HG03039 (cell line): ENCODE measurements around the gene SAMD14.

ENCODE experiments used
- ATAC-seq: cut with Tn5 transposase; IDR thresholded peaks from one replicate; pipeline ENCODE4 v1.9.1; 2021; ENCODE audit warnings: mild to moderate bottlenecking, moderate library complexity; ENCODE audit not compliant: unreplicated experiment

SAMD14 gene

DNA sequence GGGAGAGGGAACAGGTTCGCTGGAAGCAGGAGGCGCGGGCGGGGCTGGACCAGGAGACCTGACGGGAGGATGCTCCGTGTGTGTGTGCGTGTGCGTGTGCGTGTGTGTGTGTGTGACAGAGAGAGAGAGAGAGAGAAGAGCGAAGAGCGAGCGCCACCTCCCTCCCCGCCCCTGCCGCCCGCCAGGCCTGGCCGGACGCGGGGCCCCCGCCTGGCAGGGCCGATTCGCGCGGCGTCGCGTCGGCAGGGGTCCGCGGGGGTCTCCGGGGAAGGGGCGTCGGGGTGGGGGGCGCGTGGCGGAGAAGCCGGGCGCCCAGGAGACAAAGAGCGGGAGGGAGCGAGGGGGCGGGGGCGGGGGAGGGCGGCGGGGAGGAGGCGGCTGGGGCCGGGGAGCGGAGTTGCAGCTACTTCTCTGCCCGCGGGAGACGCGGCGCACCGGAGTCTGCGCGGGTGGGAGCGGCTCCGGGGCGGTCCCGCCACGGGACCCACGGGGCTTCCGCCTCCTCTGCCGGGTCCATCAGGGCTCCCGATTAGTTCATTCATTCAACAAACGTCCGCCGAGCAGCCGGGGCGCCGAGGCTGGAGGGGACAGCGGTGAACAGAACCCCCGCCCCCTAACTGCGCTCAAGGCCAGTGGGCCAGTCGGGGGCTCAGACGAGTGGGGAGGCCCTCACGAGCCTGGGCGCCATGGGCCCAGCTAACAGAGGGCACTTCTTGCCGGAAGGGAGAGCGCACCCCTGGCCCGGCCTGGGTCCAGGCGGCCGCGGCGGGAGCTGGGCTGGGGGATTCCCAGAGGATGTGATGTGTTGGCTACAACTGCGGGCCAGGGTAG lies at the start of gene SAMD14:
Gene SAMD14 (minus strand): TSS at position 433 of the 831 bp plus-strand sequence. CDS start 5,201 bp downstream, outside the sequence.
- ATAC-seq: no peak

DNA sequence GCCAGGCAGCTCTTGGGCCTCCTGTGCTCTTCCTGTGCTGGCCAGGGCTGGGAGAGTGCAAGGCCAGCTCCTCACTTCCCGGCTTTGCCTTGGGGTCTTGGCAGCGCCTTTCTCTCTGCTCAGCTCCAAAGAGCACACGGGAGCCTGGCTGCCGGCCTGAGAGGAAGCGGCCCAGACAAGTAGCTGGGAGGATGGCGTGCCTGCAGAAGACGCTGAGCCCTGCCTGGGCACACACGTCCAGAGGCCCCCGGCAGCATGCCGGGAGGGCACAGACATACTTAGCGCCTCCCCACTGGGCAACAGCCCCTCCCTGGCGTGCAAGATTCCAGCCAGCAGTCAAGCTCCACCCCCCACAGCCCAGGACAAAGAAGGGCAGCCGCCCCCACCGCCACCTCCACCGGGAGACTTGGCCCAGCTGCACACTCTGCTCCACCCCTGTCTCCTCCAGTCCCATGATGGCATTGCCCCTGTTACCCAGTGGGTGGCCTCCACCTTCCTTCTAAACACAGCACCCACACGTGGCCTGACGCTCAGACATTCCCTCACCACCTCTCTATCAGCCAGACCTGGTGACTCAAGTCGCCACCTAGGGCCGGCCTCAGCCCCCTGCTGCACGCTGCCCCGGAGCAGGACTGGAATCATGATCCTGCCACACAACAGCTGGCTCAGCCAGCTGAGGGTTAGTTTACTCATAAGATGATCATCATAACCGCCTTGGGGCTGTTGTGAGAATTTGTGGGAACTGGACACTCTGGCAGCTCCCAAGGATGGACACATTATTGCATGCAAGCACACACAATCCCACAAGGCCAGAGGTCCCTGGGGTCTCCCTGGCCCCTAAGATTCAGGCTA lies 48.2 kb upstream of the SAMD14 start:
- peak; percentile 44 for ATAC-seq

DNA sequence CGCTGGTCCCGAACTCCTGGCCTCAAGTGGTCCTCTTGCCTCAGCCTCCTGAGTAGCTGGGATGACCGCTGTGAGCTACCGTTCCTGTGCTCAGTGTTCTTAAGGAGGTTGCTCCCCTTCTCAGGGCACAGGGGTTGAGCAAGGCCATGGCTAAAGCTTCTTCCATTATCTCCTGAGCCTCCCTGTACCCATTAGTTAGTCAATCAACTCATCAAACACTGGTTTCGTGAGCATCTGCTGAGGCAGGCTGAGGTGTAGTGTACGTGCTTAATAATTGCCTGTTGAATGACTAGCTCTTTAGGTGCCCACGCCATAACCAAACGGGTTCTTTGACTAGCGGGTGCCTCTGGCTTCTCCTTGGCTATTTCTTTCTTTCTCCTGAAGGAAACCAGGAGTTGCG lies 47.5 kb upstream of the SAMD14 start:
- no peak for ATAC-seq

DNA sequence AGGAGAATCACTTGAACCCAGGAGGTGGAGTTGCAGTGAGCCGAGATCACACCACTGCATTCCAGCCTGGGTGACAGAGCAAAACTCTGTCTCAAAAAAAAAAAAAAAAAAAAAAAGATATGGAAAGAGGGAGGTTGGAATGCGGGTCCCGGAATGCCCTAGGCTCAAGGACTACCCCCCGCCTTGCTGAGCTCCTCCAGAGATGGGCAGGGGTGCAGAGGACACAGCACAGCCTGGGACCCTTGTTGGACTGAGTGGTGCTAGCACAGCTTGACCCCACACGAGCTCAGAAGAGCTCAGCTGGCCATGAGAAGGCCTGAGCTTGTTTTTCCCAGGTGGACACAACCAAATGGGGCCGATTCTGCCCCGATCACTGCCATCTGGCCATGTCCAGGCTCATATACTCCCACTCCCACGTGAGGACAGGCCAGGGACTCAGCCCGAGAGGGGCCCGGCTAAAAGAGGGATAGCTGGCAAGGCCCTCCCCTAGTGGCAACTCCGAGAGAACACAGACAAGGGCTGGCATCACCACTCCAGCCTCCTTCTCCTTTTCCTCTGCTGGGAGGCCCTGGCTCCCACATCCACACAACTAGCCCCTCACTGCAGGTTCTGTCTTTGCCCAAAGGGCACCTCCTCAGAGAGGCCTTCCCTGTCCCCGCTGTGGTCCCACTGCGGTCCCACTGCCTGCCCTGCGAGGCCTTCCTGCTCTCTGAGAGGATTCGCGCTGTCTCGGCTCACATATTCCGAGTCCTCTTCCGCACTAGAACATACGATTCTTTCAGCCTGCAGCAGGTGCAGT lies 46.8 kb upstream of the SAMD14 start:
- no peak for ATAC-seq

DNA sequence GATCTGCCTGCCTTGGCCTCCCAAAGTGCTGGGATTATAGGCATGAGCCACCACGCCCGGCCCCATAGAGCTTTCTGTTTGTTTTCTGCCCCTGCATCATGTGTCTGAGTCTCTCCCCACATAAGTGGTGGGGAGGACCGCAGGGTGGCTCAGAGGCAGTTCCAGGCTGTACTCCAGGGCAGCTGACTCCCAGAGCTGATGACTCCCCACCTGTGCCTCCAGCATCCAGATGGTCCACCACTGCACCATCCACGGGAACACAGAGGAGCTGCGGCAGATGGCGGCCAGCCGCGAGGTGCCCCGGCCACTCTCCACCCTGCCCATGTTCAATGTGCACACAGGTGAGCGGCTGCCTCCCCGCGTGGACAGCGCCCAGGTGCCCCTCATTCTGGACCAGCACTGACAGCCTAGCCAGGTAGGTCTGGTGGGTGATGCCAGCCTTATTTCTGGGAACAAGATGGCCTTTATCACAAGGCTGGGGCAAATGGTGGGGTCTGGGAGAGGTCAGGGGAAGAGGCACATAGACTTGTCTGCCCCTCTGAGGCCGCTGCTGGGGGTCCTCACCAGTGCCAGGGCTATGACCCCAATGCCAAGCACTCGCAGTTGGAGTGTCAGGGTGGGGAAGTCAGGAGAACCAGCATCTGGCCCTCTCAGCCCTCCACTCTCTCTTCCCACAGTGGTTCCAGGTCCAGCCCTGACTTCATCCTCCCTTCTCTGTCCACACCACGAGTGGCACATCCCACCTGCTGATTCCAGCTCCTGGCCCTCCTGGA lies 45.3 kb upstream of the SAMD14 start:
- no peak for ATAC-seq

DNA sequence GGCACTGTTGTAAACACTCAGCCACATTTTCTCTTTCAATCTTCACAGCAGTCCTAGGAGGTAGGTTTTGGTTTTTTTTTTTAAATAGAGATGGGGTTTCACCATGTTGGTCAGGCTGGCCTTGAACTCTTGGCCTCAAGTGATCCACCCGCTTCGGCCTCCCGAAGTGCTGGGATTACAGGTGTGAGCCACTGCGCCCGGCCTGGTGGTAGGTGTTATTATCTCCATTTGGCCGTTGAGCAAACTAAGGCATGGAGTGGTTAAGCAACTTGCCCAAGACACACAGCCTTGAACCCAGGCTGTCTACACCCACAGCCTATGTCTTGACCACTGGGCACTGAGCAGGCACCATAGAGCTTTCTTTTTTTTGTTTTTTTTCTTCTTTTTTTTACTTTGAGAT lies 44.5 kb upstream of the SAMD14 start:
- ATAC-seq: no peak

DNA sequence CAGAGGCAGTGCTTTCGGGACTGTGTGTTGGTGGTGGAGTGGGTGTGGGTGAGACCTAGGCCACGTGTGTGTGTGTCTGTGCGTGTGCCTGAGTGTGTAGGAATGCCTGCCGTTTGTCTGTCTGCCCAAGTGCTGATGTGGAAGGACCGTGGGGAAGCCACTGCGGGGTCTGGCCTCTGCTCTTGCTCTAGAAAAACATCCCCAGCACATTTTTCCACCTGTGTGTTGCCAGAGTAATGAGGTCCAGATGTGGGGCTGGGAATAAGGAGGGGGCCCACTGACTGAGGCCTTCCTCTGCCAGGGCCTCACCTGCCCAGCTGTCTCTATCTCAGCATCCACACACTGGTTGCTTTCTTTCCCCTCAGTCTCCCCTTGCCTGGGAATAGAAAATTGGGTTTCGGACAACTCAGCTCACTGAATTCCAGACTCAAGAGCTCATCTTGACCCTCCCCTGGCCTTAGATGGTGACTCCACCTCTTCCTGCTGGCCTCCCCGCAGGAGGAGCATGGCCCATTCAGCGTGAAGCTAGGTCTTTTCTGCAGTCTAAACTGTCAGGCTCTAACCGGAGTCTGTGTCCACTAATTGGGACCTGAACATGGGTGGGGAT lies 43.5 kb upstream of the SAMD14 start:
- no peak for ATAC-seq

DNA sequence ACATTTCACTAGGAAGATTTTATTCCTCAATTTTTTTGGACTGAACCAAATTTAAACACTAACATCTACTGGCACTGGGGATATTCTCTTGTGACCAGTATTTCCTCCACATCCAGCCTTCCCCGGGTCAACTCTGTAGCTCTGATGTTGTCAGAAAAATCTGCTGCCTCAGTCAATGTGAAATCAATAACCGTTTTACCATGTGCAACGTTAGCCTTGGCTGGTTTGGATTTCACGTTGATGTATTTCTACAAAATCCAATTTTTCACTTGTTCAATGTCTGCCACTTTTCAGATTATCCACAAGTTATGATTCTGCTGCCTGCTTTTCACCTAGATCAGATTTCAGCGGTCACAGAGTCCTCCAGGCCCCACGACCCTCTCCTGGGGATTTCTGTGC lies 43.0 kb upstream of the SAMD14 start:
- no peak for ATAC-seq

DNA sequence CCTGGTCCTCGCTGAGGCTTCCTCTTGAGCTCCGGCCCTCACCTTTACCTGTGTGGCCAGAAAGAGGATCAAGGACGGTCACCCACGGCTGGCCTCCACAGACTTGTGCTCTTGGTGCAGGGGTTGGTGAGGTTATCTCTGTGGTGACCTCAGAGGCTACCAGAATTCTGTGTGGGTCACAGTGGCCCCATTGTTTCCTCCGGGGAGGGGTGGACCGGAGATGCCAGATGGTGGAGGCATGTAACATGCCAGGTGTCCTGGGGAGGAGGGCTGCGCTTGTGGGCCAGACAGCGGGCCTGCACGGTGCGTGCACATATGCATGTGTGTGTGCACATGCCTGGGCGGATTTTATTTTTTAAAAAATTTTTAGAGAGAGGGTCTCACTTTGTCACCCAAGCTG lies 42.2 kb upstream of the SAMD14 start:
- no peak for ATAC-seq

DNA sequence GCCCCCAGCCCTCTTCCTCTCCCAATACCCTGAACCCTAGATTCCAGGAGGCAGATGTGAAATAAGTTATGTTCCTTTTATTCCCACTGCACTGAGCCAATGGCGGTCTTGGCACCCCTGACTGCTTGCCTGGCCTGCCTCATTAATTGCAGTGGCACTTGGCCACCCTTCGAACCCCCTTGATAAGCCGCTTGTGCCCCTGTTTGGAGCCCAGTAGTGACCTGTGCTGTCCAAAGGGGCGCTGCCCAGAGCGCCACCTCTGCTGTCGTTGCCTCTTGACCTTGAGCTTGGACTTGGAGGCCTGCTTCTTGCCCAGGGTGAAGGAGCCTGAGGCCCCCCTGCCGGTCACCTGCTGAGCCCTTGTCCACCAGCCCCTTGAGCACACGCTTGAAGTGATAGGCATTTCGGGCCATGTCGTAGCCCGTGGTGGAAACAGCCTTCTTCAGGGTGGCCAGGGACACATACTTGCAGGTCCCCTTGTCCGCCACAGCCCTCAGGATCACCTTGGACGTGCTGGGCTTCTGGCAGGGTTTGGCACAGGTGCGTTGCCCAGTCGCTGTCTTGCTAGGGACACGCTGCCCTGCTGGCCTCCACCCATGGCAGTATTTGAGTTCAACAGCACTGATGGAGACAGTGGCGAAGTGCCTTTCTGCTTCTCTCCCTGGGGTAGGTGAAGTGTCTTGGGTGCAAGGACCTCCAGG lies 41.6 kb upstream of the SAMD14 start:
- ATAC-seq: no peak

DNA sequence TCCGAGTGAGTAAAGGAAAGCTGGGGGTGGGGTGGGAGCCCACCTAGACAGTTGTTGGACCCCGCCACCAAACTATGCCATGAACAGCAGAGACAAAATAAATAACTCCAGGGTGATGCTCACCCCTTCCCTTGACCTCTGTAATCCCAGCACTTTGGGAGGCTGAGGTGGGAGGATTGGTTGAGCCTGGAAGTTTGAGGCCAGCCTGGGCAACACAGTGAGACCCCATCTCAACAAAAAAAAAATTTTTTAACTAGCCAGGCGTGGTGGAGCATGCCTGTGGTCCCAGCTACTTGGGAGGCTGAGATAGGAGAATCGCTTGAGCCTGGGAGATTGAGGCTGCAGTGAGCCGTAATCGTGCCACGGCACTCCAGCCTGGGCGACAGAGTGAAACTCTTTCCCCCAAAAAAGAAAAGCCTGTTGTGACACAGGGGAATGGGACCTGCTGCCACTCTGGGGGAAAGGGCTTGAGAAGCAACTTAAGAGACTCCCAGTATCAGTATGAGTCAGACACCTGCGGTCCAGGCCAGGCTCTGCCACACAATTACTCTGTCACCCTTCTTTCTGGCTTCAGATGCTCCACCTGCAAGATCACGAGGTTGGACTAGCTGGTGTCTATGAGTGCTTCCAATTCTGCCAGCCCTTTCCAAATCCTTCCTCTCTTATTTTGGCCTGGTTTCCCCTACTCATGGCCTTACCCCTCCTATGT lies 40.9 kb upstream of the SAMD14 start:
- peak; percentile 43 for ATAC-seq

DNA sequence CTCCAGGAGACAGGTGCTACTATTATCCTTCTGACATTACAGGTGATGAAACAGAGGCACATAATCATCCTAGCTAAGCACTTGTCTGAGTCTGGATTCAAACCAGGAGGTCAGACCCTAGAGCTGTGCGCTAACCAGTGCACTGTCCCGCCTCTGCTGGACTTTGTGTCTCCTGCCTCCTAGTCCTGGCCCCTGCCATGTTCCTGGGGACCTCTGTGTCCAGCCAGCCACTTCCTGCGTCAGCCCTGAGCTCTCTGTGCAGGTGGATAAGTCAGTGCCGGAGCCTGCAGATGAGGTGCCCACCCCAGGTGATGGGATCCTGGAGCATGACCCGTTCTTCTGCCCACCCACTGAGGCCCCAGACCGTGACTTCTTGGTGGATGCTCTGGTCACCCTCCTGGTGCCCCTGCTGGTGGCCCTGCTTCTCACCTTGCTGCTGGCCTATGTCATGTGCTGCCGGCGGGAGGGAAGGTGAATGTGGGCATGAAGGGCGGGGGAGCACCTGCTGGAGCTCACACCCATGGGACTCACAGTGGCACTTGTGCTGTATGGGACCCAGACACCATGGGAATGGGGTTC lies 40.0 kb upstream of the SAMD14 start:
- no peak for ATAC-seq

DNA sequence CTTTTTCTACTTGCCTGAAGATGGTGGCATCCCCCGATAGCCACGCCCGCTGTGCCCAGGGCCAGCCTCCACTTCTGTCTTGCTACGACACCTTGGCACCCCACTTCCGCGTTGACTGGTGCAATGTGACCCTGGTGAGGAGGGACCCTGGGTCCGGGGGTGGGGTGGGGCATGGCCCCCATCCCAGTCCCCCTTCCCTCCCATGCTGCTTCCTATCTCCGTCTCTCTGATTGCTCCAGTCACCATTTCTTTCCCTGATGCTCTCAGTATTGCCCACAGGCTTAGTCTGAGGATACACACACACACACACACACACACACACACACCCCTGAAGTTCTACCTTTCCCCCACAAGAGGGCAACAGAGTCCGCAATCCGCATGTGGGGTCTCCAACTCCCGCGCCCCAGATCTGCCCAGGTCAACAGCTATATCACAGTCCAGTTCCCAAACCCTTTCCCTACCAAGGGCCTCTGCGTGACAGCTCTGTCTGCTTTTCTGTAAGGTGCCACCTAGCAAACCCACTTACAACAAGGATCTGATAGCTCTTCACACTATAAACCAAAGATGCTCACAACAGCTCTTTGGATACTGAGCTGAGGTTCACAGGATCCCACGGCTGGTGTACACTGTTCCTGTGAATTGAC lies 39.3 kb upstream of the SAMD14 start:
- ATAC-seq: no peak

DNA sequence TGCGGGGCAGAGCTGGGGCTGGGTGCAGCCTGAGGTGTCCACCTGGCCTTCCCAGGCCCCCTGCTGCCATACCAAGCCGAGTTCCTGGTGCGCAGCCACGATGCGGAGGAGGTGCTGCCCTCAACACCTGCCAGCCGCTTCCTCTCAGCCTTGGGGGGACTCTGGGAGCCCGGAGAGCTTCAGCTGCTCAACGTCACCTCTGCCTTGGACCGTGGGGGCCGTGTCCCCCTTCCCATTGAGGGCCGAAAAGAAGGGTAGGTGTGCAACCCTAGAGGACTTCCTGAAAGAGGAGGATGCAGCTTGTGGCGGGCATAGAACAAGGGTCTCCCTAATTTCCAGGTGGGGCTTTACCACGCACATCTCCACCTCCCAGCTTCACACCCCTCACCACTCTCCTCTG lies 38.4 kb upstream of the SAMD14 start:
- no peak for ATAC-seq

DNA sequence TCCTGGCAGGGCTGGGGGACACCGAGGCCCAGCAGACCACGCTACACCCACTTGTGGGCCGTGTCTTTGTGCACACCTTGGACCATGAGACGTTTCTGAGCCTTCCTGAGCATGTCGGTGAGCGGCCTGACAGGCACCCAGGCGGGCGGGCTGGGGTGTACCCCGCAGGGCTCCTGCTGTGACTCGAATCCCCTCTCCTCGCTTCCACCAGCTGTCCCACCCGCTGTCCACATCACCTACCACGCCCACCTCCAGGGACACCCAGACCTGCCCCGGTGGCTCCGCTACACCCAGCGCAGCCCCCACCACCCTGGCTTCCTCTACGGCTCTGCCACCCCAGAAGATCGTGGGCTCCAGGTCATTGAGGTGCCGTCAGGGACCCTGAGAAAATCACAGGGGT lies 37.4 kb upstream of the SAMD14 start:
- ATAC-seq: no peak

DNA sequence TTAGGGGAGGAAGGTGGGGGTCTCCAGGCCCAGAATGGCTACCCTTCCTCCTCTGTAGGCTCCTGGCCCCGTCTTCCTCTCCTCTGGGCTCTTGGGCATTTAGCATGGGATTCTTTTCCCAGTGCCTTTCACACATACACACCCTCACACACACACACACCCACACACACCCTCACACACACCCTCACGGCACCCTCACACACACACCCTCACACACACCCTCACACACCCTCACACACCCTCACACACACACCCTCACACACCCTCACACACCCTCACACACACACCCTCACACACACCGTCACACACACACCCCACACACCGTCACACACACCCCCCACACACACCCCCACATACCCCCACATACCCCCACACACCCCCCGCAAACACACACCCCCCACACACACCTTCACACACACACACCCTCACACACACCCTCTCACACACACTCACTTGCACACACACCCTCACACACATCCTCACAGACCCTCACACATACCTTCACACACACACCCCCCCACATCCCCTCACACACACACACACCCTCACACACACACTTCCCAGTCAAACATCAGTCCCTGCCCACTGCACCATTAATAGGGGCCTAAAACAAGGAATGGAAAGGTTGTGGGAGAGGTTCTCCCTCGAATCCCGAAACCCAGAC lies 36.7 kb upstream of the SAMD14 start:
- no peak for ATAC-seq

DNA sequence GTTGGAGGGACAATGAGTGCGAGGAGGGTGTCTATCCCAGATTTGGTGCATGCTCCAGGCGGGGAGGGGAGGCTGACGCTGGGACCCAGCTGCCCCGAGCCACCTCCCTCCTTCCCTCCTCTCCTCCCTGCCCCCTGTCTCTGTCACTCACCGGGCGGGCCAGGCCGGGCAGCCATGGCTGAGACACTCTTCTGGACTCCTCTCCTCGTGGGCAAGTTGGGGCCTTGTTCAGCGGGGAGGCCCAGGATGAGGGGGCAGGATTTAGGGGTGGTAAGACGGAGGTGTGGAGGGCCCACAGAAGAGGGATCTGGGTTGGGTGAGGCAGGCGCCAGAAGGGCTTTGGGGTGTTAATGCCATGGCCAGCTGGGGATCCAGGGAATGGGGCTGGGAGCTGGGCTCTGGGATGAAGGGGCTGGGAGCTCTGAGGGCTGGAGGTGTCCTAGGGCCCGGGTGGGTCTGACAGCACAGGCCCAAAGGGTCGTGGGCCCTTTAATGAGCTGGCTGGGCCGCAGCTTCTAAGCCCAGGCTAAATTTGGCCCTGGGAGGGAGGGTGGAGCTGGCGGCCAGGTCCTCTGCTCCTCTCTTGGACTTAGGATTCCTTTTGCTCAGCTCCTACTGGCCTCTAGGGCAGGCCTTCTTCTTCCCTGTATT lies 36.0 kb upstream of the SAMD14 start, which contains the start of gene SGCA:
Gene SGCA (plus strand): TSS at position 139 of the 651 bp plus-strand sequence. CDS start 36 bp downstream, at position 175.
- no peak for ATAC-seq
